Measurements from ENCODE around the gene BEND7. TPM values are rescaled to one million over a fixed set of nuclear protein-coding genes. Genes with fewer than 3 reads are reported as not detected.

The BEND7 gene
- total and polyA plus RNA-seq, 2 of the 4 experiments (the other 2 are of a cell fraction) = 2.3 to 3.5 TPM

GRCh38 chr10:13393640-13394039 is 135.2 kb downstream of the BEND7 start:
- BruUV-seq (replicated peaks) = no TSS peak
- Histone ChIP-seq H3K4me3 (ENCODE audit: insufficient read depth, low read depth, low read length) (no peak overlapping the region), H3K18ac (ENCODE audit: low read depth, low read length) (no peak overlapping the region), H3K4ac (ENCODE audit: low read depth, low read length) (no peak overlapping the region), H2BK15ac (ENCODE audit: low read depth, low read length) (no peak overlapping the region), H2AK5ac (ENCODE audit: low read depth, low read length) (no peak overlapping the region), H3K79me1 (ENCODE audit: low read depth in 1 of 2, low read length in 2 of 2) (no peaks in the 10 kb centered on the region), H3K56ac (ENCODE audit: extremely low read depth, insufficient read depth, low read length) (no peak overlapping the region), H4K5ac (ENCODE audit: low read depth, low read length) (no peak overlapping the region), H2BK120ac (ENCODE audit: low read depth, low read length) (no peak overlapping the region), H2BK5ac (ENCODE audit: low read depth, low read length, poor library complexity, severe bottlenecking) (no peak overlapping the region), H3K36me3 (ENCODE audit: control insufficient read depth, insufficient read depth, low read length) (no peaks in the 10 kb centered on the region), H4K8ac (ENCODE audit: low read depth in 2 of 2, low read length in 2 of 2) (no peak overlapping the region), H3K9me1 (ENCODE audit: insufficient read depth, low read length) (no peaks in the 10 kb centered on the region), H3K27me3 (ENCODE audit: control insufficient read depth, insufficient read depth, low read length) (peaks cover 26% of the 10 kb centered on the region), H3K4me2 (ENCODE audit: low read depth, low read length) (no peak overlapping the region), H4K20me1 (ENCODE audit: insufficient read depth, low read length) (no peaks in the 10 kb centered on the region), H3K27ac (ENCODE audit: insufficient read depth, low read length) (no peak overlapping the region), H2AK9ac (replicated peaks; ENCODE audit: low read depth, low read length, poor library complexity) (no peak overlapping the region), H2BK20ac (ENCODE audit: low read depth, low read length) (no peak overlapping the region), H3K14ac (replicated peaks; ENCODE audit: low read depth, low read length) (no peak overlapping the region), H3K9me3 (ENCODE audit: control insufficient read depth, insufficient read depth, low read length) (no peaks in the 10 kb centered on the region), H3K4me1 (ENCODE audit: control insufficient read depth, insufficient read depth, low read length) (no peaks in the 10 kb centered on the region), H3K9ac (ENCODE audit: low read depth, low read length) (no peak overlapping the region), H2AFZ (replicated peaks; ENCODE audit: low read length, poor library complexity) (no peak overlapping the region), H4K91ac (ENCODE audit: insufficient read depth, low read depth, low read length) (no peak overlapping the region), H3K23ac (ENCODE audit: low read depth, low read length) (no peak overlapping the region)
- no CpG with 5 or more reads among the region's 4 CpGs for WGBS, 2 experiments (ENCODE audit: extremely low coverage in 2 of 2, insufficient read length in 1 of 2)
- intact Hi-C loops (cut with micrococcal nuclease) = no loop called here
- ChIA-PET POLR2A (ENCODE audit: unreplicated experiment) (no interaction called here), CTCF (interaction anchor here (0.6 kb wide), 1 partner anchor 91 kb away, joined by 3 read pairs; no protein-coding TSS in a partner anchor)
- DNase-seq = no peak
- dilution Hi-C loops (cut with HindIII; ENCODE audit: low sequenced_read_pairs, unreplicated experiment) = no loop called here
- no peak for ATAC-seq (ENCODE audit: low read depth)
- TF ChIP-seq USF2 (IDR thresholded peaks at IDR 0.05; ENCODE audit: low read depth, low read length) = no peak
- no peak for TF ChIP-seq CTCF (conservative IDR thresholded peaks at IDR 0.05; ENCODE audit: low read depth, low read length)
- no peak for TF ChIP-seq RAD21 (IDR thresholded peaks at IDR 0.05; ENCODE audit: low read length)
- no peak for TF ChIP-seq NFE2L2 (IDR thresholded peaks at IDR 0.05; ENCODE audit: low read depth, low read length)
- TF ChIP-seq RFX5 (IDR thresholded peaks at IDR 0.05; ENCODE audit: low read depth, low read length) = no peak
- no peak for TF ChIP-seq MAFK (IDR thresholded peaks at IDR 0.05; ENCODE audit: low read depth, low read length)
- in situ Hi-C loops (cut with MboI; ENCODE audit: low sequenced_read_pairs) = no loop called here

Measured in IMR-90 (cell line).